HG03565 (cell line): ENCODE data around the gene MYL6B.

Experiments used
- ATAC-seq: cut with Tn5 transposase; IDR thresholded peaks from one replicate; pipeline ENCODE4 v1.9.1; 2021; ENCODE audit warnings: mild to moderate bottlenecking, moderate library complexity; ENCODE audit not compliant: unreplicated experiment

Gene MYL6B

DNA sequence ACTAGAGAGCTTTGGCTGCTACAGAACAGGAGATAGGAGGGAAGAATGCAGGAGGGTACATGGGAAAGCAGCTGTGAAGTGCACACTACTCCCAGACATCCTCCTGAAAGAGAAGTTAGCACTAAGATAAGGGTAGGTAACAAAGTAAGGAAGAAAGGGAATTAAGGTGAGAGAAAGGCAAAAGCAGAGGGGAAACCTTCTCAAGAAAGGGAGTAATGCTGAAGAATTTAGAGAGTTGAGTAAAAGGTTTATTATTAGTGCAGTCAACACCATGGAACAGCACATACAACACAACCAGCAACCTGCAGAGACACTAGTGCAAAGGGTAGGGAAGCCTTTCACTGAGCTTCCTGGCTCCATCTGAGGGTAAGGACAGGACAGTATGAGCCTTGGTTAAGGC lies 51.9 kb downstream of the MYL6B start:
- no peak for ATAC-seq

DNA sequence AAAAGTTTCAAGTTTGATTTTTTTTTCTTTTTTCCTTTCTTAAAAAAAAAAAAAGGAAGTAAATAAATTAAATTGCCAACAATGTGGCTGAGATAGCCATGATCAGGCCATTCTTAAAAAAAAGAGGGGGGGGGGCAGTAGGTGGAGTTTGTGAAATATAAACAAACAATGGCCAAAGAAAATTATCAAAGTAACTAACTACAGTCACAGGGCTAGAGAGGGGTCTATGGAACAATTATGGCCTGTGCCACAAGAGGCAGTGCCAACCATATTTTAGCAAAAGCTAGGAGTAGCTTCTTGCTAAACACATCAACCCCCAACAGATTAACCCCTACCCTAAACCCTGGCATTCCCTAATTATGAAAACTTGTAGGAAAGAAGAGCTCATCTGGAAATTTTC lies 53.1 kb downstream of the MYL6B start:
- ATAC-seq = no peak

DNA sequence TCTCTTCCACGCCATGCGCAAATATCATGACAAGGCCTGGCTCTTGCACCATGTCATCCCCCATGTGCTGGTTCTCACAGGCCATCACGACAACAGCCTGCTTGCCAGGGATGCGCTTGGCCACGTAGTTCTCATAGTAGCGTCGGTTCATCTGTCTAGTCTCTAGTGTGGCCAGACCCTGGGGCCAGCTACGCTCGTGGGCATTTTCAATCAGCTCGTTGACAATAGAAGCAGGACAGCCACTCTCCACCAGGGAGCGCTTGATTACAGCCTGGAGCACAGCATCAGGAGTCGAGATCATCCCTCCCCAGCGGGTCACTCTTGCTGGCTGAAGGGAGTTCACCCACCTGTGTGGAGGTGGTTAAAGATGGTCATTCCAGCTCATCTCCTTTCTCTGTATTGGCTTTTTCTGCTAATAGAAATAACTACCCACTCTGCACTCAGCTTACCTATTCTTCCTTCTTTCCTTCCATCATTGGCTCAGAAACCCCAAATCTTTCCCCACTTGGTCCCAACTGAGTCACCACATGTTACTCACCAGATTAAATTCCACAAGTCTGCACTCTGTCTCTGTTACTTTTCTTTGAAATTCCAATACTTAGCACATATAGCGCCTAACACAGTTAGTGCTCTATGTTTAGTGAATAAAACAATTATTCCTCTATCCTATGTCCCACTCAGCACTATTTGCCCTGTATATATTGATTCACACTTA lies 54.2 kb downstream of the MYL6B start:
- ATAC-seq = no peak
